Gastrocnemius medialis (tissue), 4 donors: ENCODE data around the gene VDAC1.

Experiments used
- CTCF ChIP-seq, 5 experiments: fragments of 450-650 bp in 3 of 5; fragments of 200-600 bp in 2 of 5; sonication (generic) in 2 of 5; IDR thresholded peaks in 4 of 5; conservative IDR thresholded peaks in 1 of 5; 1 replicate in 4 of 5; 2 replicates in 1 of 5; pipeline ENCODE4 v1.5.1; 2016 to 2019; ENCODE audit warnings: antibody characterized with exemption in 5 of 5, mild to moderate bottlenecking in 3 of 5, moderate library complexity in 3 of 5
- POLR2A ChIP-seq, 2 donors: fragments of 450-650 bp; IDR thresholded peaks; one replicate each; pipeline ENCODE4 v1.6.1; 2017; ENCODE audit warnings: antibody characterized with exemption in 2 of 2, mild to moderate bottlenecking in 2 of 2, moderate library complexity in 2 of 2

GRCh38 chr5:133924221-133924920 is 80.4 kb downstream of the VDAC1 start:
- TF ChIP-seq POLR2A (IDR thresholded peaks at IDR 0.05) (no peak), CTCF (IDR thresholded peaks at IDR 0.05 in 4 of 5, conservative IDR thresholded peaks at IDR 0.05 in 1 of 5) (no peak)
